Fibroblast of skin of right quadriceps (primary cell): ENCODE data around the gene WNT7A.

ENCODE experiments used
- DNase-seq: peaks from one replicate; pipeline ENCODE4 v3.0.0-alpha.2; 2013

The WNT7A gene

DNA sequence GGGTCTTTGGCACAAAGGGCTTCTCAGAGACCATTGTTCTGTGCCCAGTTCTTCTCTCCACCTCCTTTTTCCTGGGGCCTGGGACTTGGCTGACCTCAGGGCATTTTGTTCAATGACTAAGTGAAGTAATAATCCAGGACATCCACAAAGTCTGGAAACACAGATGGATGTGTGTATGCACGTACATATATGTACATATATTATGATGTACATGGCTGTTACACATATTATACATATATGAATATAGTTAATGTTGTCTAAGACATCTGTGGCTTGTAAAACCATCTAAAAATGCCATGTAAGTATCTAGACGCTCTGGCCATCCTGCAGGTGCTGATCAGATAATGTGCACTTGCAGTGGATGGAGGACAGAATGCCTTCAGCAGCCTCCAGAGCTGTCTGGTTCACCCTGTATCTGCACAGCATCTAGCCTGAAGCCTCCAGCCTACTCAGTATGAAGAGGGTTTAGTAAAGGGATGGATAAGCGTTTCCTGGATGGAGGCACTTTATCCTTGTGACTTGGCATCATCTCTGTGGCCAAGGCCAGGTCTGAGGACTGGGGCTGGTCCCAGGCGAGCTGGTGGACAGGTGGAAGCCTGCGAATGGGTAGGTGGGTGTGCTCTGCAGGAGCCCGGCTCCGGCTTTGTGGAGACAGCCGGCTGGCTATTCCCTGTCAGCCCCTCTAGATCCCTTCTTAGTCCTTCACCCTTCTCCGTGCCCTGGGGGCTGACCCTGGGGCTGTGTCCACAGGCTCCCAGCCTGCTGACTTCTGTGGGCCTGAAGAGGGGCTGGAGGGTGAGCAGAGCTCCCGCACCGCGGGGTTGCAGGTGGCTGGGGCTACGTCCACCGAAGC, 88.4 kb downstream of the WNT7A start:
- DNase-seq = no peak

DNA sequence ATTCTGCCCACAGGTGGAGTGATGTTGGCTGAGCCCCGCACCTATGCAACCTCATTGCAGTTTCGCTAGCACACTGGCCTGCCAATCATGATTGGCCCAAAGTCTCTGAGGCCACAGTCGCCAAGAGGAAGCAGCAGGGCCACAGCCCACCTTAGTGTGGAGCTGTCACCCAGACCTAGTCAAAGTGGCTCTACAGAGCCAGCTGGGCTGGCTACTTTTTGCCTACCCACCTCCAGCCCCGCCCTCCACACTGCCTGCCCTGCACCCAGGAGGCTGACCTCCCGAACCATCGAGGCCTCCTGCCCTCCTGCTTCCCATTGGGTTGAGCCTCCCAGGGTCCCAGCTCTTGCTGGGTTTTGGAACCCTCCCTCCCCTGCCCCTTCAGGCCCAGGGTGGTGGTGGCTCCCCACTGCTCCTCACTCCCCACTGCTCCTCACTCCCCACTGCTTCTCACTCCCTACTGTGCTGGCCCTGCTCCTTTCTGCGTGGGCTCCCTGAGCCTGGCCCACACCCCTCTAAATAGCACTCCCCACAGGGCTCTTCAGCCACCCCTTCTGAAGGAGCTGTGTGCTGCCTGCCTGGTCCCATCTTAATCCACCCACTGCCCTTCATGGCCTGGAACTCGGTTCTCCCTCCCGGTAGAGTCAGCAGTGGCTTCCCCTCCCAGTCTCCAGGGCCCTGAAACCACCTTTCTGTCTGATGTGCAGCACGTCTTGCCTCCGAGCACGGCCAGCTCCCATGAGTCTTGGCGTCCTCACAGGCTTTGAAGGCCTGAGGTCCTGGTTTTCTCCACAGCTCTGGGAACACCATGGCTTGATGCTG, 89.3 kb downstream of the WNT7A start:
- DNase-seq = no peak

DNA sequence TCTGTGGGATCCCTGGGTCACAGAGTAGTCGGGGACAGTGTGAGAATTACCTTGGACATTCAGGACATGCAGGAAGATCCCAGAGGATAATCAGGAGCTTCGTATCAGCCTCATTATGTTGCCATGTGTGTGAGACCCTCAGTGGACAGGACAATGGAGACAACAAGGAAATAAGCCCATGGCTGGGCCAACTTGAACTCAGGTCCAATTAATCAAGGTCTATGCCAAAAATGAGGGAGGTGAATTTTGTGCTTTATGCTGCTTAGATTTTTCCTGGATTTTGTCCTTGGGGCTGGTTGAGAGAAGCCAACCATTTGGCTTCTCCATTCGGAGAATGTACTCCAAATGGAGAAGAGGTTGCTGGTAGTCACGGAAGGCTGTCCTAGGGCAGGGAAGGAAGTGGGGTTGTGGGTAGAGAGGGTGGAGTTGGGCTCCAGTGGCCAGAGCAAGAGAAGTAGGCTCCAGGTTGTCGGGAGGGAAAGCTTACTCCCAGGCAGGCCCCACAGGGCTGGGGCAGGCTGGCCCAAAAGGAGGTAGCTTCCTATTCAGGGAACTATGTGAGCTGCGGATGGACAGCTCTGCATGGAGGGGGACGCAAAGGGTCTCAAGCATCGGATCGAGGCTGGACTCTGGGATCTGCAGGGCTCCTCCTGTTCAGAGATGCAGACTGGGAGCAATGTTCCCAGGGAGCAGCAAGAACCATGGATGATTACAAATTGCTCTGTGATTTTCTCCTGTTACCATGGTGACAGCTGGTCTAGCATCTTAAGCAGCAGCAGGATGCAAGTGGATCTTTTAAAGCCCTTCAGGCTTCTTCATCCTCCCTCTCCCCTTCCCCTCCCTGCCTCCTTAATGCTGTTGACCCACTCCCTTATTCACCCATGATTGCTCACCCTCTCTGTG, 91.1 kb downstream of the WNT7A start:
- DNase-seq = no peak

DNA sequence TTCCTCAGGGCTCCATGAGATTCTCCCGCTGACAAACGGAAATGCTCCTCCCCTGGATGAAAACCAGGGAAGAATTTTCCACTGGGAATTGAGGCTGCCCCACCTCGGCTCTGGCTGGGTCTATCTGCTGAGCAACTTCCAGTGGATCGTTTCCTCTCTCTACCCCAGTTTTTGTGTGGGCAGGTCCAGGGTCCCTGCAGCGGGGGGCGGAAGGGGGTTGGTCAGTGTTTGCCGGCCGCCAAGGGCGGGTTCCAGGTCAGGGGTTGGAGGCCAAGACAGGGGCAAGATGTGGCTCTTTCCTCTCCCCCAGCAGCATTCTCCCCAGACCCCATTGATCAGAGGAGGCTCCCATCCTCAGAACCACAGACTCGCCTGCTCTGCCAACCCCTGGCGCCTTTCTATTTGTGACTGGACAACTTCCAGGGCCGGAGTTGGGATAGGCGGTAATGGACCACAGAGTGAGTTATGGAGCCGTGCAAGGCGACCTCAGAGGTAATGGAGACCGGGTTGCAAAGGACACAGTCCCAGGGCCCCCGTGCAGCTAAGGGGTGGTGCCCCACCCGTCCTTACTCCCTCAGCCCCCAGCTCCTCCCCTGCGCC, 92.2 kb downstream of the WNT7A start:
- no peak for DNase-seq

DNA sequence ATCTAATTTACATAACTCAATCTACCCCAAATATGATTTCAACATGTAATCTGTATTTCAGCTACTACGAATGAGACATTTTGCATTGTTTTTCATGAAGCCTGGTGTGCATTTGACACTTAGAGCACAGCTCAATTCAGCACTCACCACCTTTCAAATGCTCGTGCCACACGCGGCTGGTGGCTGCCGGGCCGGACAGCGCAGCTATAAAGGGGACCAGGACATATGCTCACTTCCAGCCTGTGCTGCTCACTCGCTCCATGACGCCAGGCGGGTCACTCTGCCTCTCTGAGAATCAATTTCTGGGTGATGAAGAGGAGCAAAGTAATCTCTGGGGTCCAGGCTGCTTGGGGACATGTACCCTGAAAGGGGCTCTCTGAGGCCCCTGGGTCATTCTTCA, 93.1 kb downstream of the WNT7A start:
- DNase-seq = no peak

DNA sequence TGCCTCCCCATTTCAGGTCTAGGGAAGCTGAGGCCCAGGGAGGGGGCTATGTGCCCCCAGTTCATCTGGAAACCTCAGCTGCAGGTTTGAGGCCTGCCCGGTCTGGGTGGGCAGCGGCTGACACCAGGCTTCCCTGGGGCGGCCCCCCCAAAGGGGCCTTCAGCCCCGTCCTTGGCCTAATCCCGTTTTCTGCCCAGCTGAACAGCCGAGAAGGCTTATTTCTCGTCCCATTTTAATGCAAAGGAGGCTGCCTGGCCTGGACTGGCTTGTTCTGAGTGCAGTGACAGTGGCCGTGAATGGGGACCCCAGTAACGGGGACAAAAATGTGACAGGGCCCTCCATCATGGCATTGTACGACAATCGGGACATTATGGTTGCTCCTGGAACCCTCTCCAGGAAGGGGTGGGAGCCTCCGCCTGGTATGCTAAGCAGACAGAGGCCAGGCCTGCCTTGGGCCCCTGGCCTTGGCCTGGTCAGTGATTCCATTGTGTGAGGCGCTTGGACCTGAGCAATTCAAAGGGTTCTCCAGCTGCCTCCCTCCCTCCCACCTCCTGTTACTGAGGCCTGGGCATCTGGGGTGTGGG, 93.9 kb downstream of the WNT7A start:
- DNase-seq = no peak

DNA sequence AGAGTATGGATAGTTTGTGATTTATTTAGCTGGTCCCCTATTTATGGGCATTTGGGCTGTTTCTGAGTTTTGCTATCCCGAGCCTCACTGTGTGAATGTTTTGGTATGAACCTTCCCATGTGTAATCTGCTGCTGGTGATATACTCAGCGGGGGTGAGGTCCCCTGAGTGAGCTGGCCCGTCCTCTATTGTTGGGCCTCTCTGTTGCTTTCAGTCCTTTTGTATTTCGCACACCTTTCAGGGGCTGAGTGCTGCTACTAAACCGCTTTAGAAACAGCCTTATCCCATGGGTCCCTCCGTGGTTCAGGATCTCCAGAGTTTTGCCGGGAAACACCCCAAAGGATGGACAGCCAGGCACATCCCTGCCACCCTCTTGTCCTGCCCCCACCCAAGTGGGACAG, 94.5 kb downstream of the WNT7A start:
- DNase-seq = no peak

DNA sequence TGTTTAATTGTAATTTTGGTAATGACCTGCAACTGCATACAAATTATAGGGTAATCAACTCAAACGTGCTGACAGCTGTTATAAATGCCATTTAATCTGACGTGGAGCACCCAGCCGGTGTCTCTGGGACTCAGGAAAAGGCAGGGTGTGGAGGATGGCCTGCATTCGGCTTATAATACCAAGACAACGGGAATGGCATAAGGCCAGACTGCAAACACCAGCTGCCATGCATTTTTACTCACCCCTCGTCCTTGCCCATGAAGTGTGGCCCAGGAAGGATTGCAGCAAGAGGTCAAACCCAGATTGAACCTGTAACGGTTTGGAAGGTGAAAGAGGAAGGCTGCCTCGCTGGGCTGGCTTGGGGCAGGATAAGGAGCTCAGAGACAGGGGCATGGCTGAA, 96.4 kb downstream of the WNT7A start:
- no peak for DNase-seq

DNA sequence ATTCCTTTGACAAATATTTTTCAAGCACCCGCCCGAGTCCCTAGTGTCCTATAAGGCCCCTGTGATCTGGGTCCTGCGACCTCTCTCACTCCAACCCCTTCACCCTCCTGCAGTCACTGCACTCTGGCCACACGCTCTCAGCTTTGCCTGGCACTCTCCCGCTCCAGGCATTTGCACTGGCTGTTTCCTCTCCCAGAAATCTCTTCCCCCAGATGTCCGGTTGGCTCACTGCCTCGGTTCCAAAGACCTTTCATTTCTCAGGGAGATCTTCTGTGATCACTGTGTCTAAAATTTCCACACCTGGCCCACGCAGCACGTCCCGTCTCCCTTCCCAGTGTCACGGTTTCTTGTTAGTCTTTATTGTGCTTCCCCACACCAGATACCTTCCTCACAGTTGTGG, 97.4 kb downstream of the WNT7A start:
- no peak for DNase-seq

DNA sequence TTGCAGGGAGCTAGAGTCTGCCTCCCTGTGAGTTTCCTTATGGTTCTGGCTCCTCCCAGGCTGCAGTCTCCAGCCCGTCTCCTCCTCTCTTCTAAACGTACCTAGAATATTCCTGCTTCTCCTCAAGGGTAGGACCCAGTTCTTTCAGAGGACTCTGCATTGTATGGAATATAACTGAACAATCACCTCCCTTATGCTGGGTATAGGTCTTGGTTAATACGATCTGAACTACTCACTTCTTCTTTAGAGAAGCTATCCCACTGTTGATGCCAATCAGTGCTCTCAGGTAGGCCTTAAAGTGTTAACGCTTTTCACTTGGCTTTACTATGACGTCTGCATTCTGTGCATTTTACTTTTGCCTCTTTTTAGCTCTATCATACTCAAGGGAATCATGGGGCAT, 98.5 kb downstream of the WNT7A start:
- no peak for DNase-seq

DNA sequence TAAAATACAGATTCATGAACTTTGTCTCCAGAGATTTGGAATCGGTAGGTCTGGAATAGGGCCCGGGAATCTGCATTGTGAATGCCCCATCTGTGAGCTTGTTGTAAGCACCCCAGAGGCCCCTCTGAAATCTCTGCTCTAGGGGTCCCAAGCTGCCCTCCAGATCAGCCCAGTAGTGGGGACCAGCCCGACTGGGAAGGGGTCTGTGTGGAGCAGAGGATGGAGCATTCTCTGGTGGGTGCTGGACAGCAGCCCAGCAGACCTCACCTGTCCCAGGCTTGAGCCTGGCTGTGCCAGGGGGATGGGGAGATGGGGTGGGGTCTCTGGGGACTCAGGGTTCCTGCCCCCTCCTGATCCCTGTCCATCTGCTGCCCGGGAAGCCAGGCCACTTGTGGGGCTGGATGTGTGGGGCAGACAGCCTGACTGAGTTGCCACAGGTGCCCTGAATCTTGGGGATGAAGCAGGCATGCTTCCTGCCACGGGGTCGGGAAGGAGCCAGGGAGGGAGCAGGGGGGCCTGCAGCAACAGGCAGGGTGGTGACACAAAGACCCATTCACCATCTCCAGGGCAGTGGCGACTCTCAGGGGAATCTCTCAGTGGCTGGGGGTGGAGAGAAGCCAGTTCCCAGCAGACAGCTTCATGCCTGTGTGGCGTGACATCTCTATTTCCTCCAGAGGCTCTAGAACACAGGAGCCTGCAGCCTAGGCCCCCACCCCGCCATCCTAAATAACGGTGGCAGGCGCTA, 99.3 kb downstream of the WNT7A start:
- DNase-seq = no peak

DNA sequence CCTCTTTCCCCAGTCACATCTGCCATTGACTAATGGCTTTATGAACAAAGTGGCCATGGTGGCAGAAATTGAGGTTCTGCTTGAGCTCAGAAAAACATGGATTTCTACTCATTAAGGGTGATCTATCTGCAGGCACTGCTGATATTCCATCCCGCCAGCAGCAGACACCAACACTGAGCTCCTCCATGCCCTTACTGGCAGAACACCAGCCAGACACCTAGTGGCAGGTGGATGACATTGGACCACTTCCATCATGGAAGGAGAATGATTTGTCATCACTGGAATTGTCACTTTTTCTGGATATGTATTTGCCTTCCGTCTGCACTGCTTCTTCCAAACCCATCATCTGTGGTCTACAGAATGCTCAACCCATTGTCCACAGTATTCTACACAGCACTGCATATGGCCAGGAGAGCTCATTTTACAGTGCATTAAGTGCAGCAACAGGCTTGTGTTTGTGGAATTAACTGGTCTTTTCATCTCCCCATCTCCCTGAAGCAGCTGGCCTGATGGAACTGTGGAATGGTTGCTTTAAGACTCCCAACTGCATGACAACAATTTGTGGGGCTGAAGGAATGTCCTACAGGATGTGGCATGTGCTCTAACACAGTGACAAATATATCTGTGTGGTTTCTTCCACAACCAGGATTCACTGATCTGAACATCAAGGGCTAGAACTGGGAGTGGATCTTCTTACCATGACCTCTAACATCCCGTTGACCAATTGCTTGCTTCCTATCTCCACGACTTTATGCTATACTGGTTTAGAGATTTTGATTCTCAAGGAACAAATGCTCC, 103.4 kb downstream of the WNT7A start:
- no peak for DNase-seq

DNA sequence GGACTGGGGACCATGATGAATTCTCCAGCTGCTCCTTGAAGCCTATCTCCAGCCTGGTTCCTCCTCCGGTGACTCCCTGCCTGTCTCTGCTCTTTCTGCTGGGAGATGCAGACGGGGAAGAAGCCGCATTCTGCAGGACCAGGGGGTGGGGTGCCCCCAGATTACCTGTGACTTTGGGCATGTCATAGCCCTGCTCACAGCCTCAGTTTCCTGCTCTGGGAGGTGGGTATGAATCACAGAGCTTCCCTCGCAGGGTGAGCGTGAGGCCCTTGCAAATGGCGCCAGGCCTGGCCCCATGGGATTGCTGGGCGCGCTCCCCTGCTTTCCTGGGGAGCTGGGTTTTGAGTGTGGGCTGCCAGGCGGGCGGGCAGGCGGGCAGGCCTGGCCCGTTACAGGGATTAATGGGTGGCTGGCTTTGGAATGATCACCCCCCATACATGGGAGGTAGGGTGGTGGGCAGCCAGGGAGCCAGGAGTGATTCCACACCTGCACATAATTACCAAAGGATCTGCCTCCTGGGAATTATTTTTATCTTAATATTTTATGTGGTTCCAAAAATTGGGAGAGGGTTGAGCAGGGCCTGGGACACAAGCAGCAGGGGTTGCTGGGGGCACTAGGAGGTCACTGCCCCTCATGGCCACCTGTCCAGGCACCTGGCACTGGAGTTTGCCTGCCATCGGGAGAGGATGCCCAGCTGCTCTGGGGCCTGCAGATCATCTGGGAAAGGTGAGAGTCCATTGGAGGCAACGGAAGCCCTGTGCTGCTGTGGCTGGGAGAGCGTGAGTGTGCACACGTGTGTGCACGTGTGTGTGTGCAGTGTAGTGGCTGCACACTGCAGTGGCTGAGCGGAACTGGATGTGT, 106.8 kb downstream of the WNT7A start:
- no peak for DNase-seq

DNA sequence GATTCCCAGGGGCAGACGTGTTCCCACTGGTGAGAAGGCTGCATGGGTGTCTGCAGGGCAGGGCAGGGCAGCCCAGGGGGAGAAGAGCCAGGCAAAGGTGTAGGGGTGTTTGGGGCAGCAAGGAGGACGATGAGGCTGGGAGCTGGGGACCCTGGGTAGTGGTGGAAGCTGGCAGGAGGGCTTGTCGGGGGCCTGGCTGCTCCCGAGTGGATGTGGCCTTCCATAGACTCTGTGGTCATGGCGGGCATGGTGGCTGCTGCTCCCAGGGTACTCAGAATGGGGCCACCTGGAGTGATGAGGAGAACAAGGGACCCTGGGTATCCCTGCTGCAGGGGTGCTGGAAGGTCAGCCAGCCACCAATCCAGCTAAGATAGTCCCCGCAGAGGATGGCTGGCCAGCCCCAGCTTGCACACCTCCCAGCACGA, 107.5 kb downstream of the WNT7A start:
- no peak for DNase-seq

DNA sequence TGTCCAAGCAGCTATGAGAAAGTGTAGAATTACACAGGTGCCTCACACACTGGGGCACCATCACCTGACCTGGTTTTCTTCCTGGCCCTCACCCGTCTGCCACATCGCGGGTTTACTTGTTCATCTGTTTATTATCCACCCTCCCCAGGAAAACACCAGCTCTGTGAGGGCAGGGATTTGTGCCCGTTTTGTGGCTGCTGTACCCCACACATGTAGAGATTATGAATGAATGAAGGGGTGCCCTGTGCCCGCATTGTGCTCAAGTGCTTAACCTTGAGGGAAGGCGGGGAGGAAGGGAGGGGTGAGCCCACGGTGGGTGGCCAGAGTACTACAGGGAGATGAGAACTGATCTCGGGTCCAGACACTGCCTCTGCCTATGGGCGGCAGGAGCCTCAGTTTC, 108.4 kb downstream of the WNT7A start:
- no peak for DNase-seq

DNA sequence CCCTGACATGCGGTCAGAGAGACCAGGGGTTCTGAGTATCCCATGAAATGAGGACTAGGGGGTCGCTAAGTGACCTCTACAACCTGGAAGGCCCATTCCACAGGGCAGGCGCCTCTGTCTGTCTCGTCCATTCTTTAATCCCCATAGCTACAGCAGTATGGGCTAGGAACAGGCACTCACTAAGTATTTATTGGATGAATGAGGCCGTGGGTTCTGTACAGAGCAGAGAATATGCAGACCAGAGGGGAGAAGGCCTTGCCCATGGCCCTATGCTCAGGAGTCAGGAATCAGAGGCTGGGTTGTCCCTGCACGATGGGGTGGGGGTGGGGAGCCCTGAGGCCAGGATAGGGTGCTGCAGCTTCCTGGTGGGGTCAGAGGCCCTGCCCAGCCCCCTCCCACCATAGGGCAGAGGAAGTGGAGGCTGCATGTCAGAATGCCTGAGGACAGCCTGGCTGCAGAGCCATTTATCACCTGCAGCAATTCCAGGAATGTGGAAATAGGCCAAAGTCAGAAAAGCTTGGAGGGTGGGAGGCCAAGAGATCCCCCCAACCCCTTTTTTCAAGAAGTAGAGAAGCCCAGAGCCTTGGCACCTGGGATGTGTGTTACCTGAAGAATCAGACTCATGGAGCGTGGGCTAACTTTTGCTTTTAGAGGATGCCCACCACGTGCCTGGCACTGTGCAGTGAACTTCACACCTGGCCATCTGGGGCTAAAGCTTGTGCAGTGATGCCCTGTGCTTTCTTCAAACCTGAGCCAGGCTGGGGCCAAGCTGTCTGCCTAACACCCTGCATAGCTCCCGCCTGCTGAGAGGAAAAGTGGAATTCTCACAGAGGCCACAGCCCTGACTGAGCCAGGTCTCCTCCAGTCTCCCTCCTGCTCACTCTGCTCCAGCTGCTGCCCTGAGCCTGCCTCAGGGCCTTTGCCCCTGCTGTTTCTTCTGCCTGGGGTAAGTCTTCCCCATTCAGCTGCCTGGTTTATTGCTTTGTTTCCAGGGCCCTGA, 109.4 kb downstream of the WNT7A start:
- no peak for DNase-seq

DNA sequence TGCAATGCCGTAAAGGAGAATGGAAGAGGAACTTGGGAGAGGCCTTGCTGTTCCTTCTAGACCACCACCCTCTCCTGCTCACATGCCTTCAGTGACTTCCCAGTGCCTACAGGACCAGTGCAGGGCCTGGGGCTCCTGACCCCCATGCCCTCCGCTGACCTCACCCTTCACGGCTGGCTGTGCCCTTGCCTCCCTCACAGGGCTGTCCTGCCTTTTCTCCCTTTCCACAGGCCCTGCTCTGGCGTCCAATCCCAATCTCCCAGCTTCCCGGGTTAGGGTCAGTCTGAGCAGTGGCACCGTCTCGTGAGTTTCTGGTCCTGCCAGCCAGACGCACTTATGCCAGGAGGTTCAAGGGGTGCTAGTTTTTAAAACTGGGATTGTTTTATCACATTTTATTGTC, 110.4 kb downstream of the WNT7A start:
- no peak for DNase-seq

DNA sequence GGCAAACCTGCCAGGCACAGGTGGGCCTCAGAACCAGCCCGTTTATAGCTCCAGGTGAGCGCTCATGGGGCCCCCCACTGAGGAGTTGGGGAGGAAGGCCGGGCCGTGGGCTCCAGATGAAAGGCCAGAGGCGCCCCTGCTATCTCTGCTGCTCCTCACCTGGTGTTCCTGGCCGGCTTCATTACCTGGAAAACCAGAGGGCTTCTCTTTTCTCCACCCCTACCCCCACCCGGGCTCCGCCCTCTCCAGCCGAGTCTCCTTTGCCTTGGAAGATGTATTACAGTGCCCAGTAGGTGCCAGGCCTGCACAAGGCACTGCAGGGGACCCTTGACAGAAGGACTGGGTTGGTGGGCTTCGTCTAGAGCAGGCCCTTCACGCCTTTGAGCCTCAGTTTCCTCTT, 111.4 kb downstream of the WNT7A start:
- no peak for DNase-seq
